Measurements from ENCODE around the gene SLC35F1.

Gene SLC35F1

GRCh38 chr6:118101831-118102345 lies 194.8 kb downstream of the SLC35F1 start:
- no peak overlapping the region for H3K4me3 ChIP-seq (ENCODE audit: low read depth, low read length)
- DNase-seq (ENCODE audit: low read depth, low spot score) = no peak
- POLR2A ChIA-PET = no interaction called here
- no peak for TF ChIP-seq CTCF (IDR thresholded peaks at IDR 0.05; ENCODE audit: insufficient read depth, low read length, missing control alignments)
- CTCF ChIA-PET = no interaction called here

DNA sequence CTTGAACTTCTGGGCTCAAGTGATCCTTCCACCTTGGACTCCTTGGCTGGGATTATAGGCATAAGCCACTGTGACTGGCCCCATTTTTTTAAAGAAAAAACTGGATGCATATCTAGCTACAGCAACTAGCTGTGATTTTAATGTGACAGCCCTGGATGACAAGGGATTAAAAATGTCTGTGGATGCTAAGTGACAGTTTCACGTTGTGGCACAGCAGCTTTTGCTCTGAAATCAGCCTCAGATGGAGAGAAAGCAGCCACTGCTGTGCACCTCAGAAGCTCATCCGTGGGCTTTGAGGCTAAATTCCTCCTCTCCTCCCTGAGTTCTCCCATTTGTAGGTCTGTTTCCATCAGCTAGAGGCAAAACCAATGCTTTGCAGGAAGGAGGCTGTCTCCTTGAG lies 195.3 kb downstream of the SLC35F1 start:
- no peak for TF ChIP-seq CTCF (IDR thresholded peaks at IDR 0.05; ENCODE audit: insufficient read depth, low read length, missing control alignments)
- POLR2A ChIA-PET = no interaction called here
- no peak for DNase-seq (ENCODE audit: low read depth, low spot score)
- CTCF ChIA-PET = no interaction called here
- H3K4me3 ChIP-seq (ENCODE audit: low read depth, low read length) = no peak overlapping the region

- no peak for TF ChIP-seq CTCF (IDR thresholded peaks at IDR 0.05; ENCODE audit: insufficient read depth, low read length, missing control alignments)
- ChIA-PET POLR2A (no interaction called here), CTCF (no interaction called here)
- DNase-seq (ENCODE audit: low read depth, low spot score) = no peak
- no peak overlapping the region for H3K4me3 ChIP-seq (ENCODE audit: low read depth, low read length)
Observed at GRCh38 chr6:118103381-118104146, 196.5 kb downstream of the SLC35F1 start.

DNA sequence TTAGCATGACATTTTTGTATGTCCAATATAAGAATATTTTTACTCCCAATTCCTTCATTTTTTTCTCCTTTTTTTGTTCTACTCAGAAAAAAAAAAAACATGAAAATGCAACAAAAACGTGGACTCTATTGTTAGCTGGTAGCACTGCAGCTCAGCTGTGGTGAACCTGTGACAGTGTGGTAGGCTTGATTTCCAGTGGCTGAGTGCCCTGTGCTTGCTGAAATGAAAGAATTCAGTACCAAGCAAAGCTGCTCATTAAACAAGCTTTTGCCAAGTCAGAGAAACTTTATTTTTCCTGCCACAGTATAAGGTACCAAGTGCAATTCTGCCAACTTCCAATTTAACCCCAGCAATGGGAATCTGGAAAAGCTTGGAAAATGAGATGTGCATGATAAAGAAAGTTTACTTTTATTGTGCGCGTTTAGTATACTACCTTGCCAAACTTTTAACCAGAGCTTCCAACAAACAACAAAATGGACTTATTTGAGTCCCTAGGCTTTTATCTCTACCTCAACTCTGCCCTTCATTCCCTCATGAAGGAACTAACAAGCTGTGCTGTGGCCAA lies 215.2 kb downstream of the SLC35F1 start:
- ChIA-PET CTCF (no interaction called here), POLR2A (no interaction called here)
- DNase-seq (ENCODE audit: low read depth, low spot score) = no peak
- TF ChIP-seq CTCF (IDR thresholded peaks at IDR 0.05; ENCODE audit: insufficient read depth, low read length, missing control alignments) = no peak
- H3K4me3 ChIP-seq (ENCODE audit: low read depth, low read length) = no peak overlapping the region

- TF ChIP-seq CTCF (IDR thresholded peaks at IDR 0.05; ENCODE audit: insufficient read depth, low read length, missing control alignments) = no peak
- CTCF ChIA-PET = no interaction called here
- DNase-seq (ENCODE audit: low read depth, low spot score) = no peak
- no peak overlapping the region for H3K4me3 ChIP-seq (ENCODE audit: low read depth, low read length)
- POLR2A ChIA-PET = no interaction called here
Observed at GRCh38 chr6:118122801-118123200, 215.7 kb downstream of the SLC35F1 start.

DNA sequence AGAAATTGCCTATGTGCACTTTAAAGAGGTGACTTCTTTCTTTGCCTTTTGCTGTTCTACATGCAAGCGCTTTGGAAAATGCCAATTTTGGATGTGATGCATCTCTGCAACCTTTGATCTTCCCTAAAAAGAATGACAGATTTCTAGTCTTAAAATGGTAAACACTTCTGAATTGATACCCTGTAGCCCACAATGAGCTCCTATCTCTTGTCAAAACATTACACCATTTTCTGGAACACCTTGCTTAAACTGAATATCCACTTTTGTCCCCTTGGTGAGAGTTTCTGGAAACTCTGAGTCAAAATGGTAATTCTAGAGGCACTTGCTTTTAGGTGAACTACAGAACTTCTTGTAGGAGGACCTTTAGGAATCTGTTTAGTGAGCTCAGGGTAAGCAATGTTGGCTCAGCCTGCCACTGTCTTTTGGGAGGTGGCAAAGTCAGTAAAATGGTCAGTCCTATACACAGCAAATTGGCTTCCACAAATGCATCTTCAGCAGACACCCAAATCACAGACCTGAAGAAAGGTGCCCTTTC lies 216.5 kb downstream of the SLC35F1 start:
- TF ChIP-seq CTCF (IDR thresholded peaks at IDR 0.05; ENCODE audit: insufficient read depth, low read length, missing control alignments) = no peak
- no peak overlapping the region for H3K4me3 ChIP-seq (ENCODE audit: low read depth, low read length)
- no peak for DNase-seq (ENCODE audit: low read depth, low spot score)
- ChIA-PET POLR2A (no interaction called here), CTCF (no interaction called here)
